PC-9 (cell line): ENCODE data around the gene KCNJ11. TPM values are rescaled to one million over a fixed set of nuclear protein-coding genes. Genes with fewer than 3 reads are reported as not detected.

Experiments used
- BruUV-seq: library from RNA; stranded (reverse); fragments of 400-500 nt; replicated peaks from 2 replicates; lab custom pipeline; 2021; lab: Mats Ljungman, UMichigan
- CTCF ChIA-PET: fragments of 300-600 bp; sonication (Branson Sonifier 250); formaldehyde crosslinking; loops from one replicate; lab custom pipeline; 2022; ENCODE audit warnings: antibody characterized with exemption; lab: Charles Lee
- POLR2A ChIA-PET: fragments of 300-600 bp; sonication (Branson Sonifier 250); formaldehyde crosslinking; loops from one replicate; lab custom pipeline; 2022; ENCODE audit warnings: antibody characterized with exemption; ENCODE audit not compliant: unreplicated experiment; lab: Charles Lee
- DNase-seq, 2 experiments: peaks; one replicate each; pipeline versions ENCODE4 v3.0.0 to v3.0.0-alpha.2; 2015 to 2022; ENCODE audit warnings: mixed read lengths in 1 of 2
- H2AFZ ChIP-seq: fragments of 200-600 bp; sonication (generic); 2 replicates; pipeline ENCODE4 v1.8.1; 2017; ENCODE audit warnings: antibody characterized with exemption
- H3F3A ChIP-seq: fragments of 200-600 bp; sonication (generic); 2 replicates; pipeline ENCODE4 v1.8.1; 2017; ENCODE audit warnings: antibody characterized with exemption, mild to moderate bottlenecking, low read depth; ENCODE audit not compliant: insufficient read depth
- H3K27ac ChIP-seq: fragments of 200-600 bp; sonication (generic); 2 replicates; pipeline ENCODE4 v1.6.1; 2016; ENCODE audit warnings: mixed run types
- H3K27me3 ChIP-seq: fragments of 200-600 bp; sonication (generic); 2 replicates; pipeline ENCODE4 v1.6.1; 2016; ENCODE audit warnings: low read depth, mixed run types; ENCODE audit not compliant: insufficient read depth
- H3K36me3 ChIP-seq: fragments of 200-600 bp; sonication (generic); 2 replicates; pipeline ENCODE4 v1.6.1; 2016; ENCODE audit warnings: low read depth, mixed run types
- H3K4me1 ChIP-seq: fragments of 200-600 bp; sonication (generic); replicated peaks from 2 replicates; pipeline ENCODE4 v1.6.1; 2016; ENCODE audit warnings: mixed run types; ENCODE audit not compliant: insufficient read depth
- H3K4me2 ChIP-seq: fragments of 200-600 bp; sonication (generic); 2 replicates; pipeline ENCODE4 v1.6.1; 2017; ENCODE audit warnings: mixed run types
- H3K4me3 ChIP-seq: fragments of 200-600 bp; sonication (generic); 2 replicates; pipeline ENCODE4 v1.6.1; 2016; ENCODE audit warnings: mixed run types
- H3K79me2 ChIP-seq: fragments of 200-600 bp; sonication (generic); 2 replicates; pipeline ENCODE4 v1.6.1; 2017; ENCODE audit warnings: low read depth, mixed run types
- H3K9me2 ChIP-seq: fragments of 200-600 bp; sonication (generic); 2 replicates; pipeline ENCODE4 v1.8.1; 2017; ENCODE audit warnings: mild to moderate bottlenecking; ENCODE audit not compliant: insufficient read depth
- H3K9me3 ChIP-seq: fragments of 200-600 bp; sonication (generic); 2 replicates; pipeline ENCODE4 v1.8.1; 2016; ENCODE audit warnings: low read depth; ENCODE audit not compliant: insufficient read depth
- H4K20me1 ChIP-seq: fragments of 200-600 bp; sonication (generic); 2 replicates; pipeline ENCODE4 v1.8.1; 2017; ENCODE audit not compliant: insufficient read depth
- CTCF ChIP-seq: fragments of 200-600 bp; sonication (generic); conservative IDR thresholded peaks from 2 replicates; pipeline ENCODE4 v1.6.1; 2017; ENCODE audit warnings: mixed run types, antibody characterized with exemption, mild to moderate bottlenecking, moderate library complexity
- EZH2 ChIP-seq: fragments of 200-600 bp; sonication (generic); IDR thresholded peaks from 2 replicates; pipeline ENCODE4 v1.8.0; 2017; ENCODE audit warnings: antibody characterized with exemption, low read depth
- intact Hi-C: fragments of 100-400 bp; cut with micrococcal nuclease; formaldehyde crosslinking; loops from one replicate; pipeline ENCODE4 v1.10.0; 2022; ENCODE audit not compliant: unreplicated experiment
- total RNA-seq: library from RNA; stranded (reverse); gene quantifications from 2 replicates; pipeline ENCODE4 v1.2.3, GENCODE V29; 2021

KCNJ11 gene
- total RNA-seq, 1 experiment from 2014 or later, result 0.26 TPM

- H3K36me3 ChIP-seq, result no peaks in the 10 kb centered on the region
- no peak overlapping the region for H2AFZ ChIP-seq
- no peaks in the 10 kb centered on the region for H4K20me1 ChIP-seq
- no peak overlapping the region for H3K27ac ChIP-seq
- intact Hi-C loops, result no loop called here
- H3K27me3 ChIP-seq, result peaks cover 15% of the 10 kb centered on the region; the same call in 1 of the 2 replicates
- H3K4me1 ChIP-seq, result peaks cover 5% of the 10 kb centered on the region
- ChIA-PET POLR2A (interaction anchor here (0.5 kb wide), 1 partner anchor 31 kb away, joined by 3 read pairs; no protein-coding TSS in a partner anchor), CTCF (no interaction called here)
- no peaks in the 10 kb centered on the region for H3K9me3 ChIP-seq
- TF ChIP-seq EZH2 (no peak), CTCF (no peak)
- no peak overlapping the region for H3K4me2 ChIP-seq
- H3K4me3 ChIP-seq, result no peak overlapping the region
- H3F3A ChIP-seq, result no peaks in the 10 kb centered on the region
- BruUV-seq, result no TSS peak
- no peak for DNase-seq
- H3K9me2 ChIP-seq, result no peaks in the 10 kb centered on the region
- H3K79me2 ChIP-seq, result no peaks in the 10 kb centered on the region
Observed at GRCh38 chr11:17400048-17400775, 11.8 kb upstream of the KCNJ11 start.

GRCh38 chr11:17399236-17399635, 10.8 kb upstream of the KCNJ11 start:
- BruUV-seq, result no TSS peak

GRCh38 chr11:17397311-17398002, 9.0 kb upstream of the KCNJ11 start:
- H3K4me1 ChIP-seq, result no peaks in the 10 kb centered on the region
- no peak overlapping the region for H2AFZ ChIP-seq
- no peaks in the 10 kb centered on the region for H3K9me3 ChIP-seq
- ChIA-PET CTCF (no interaction called here), POLR2A (no interaction called here)
- no peak for DNase-seq
- no peaks in the 10 kb centered on the region for H4K20me1 ChIP-seq
- no peaks in the 10 kb centered on the region for H3K9me2 ChIP-seq
- H3K36me3 ChIP-seq, result no peaks in the 10 kb centered on the region
- no peak overlapping the region for H3K4me2 ChIP-seq
- no TSS peak for BruUV-seq
- H3K27ac ChIP-seq, result no peak overlapping the region
- H3K27me3 ChIP-seq, result peaks cover 27% of the 10 kb centered on the region; the same call in 1 of the 2 replicates
- no peak for TF ChIP-seq EZH2
- TF ChIP-seq CTCF, result no peak
- intact Hi-C loops, result no loop called here
- H3F3A ChIP-seq, result no peaks in the 10 kb centered on the region
- H3K4me3 ChIP-seq, result no peak overlapping the region
- no peaks in the 10 kb centered on the region for H3K79me2 ChIP-seq

More at GRCh38 chr11:17399236-17399635, 10.8 kb upstream of the KCNJ11 start:
- no peaks in the 10 kb centered on the region for H3F3A ChIP-seq
- no peak overlapping the region for H3K27ac ChIP-seq
- peaks cover 2% of the 10 kb centered on the region for H3K4me1 ChIP-seq
- no peak overlapping the region for H3K4me2 ChIP-seq
- no peak for DNase-seq
- TF ChIP-seq CTCF (no peak), EZH2 (no peak)
- no peaks in the 10 kb centered on the region for H4K20me1 ChIP-seq
- H3K36me3 ChIP-seq, result no peaks in the 10 kb centered on the region
- intact Hi-C loops, result no loop called here
- H3K27me3 ChIP-seq, result peaks cover 25% of the 10 kb centered on the region; the same call in 1 of the 2 replicates
- H3K9me3 ChIP-seq, result no peaks in the 10 kb centered on the region
- CTCF ChIA-PET, result no interaction called here
- no peaks in the 10 kb centered on the region for H3K79me2 ChIP-seq
- H2AFZ ChIP-seq, result no peak overlapping the region
- H3K9me2 ChIP-seq, result no peaks in the 10 kb centered on the region
- POLR2A ChIA-PET, result no interaction called here
- H3K4me3 ChIP-seq, result no peak overlapping the region
